Measurements from ENCODE around the gene RPAP3.

- TF ChIP-seq CTCF (IDR thresholded peaks at IDR 0.05 in 8 of 11, conservative IDR thresholded peaks at IDR 0.05 in 3 of 11) (no peak), POLR2A (IDR thresholded peaks at IDR 0.05) (no peak), POLR2AphosphoS5 (IDR thresholded peaks at IDR 0.05) (no peak)
Observed at GRCh38 chr12:47744778-47745436, 39.1 kb upstream of the RPAP3 start.

Data from spleen (tissue), 7 donors.